Stimulated activated effector memory CD8-positive, alpha-beta T cell treated with anti-CD3 and anti-CD28 coated beads, Interleukin-12 subunit alpha, Interleukin-12 subunit beta, amount 100 ng/mL, for 72 hours (primary cell): Measurements from ENCODE around the gene CRLF2.
A peak's percentile ranks its signal among the peaks of the same experiment; 100 is the strongest.
"Not testable (repeated sequence)": the region's sequence is repeated elsewhere in the genome, so short reads cannot be mapped to it uniquely, and the experiment has no call there.

ENCODE experiments used
- ATAC-seq: fragments of 150-1000 bp; cut with Tn5 transposase; 2 replicates; pipeline ENCODE4 v1.10.0; 2021
- DNase-seq, 2 donors: peaks; one replicate each; pipeline ENCODE4 v3.0.0; 2021 to 2022; ENCODE audit warnings: low spot score in 2 of 2
- H3K27ac Mint-ChIP-seq: one replicate; pipeline ENCODE4 v1.8.0; 2022; ENCODE audit warnings: mild to moderate bottlenecking, mixed read lengths
- H3K36me3 Mint-ChIP-seq: one replicate; pipeline ENCODE4 v1.8.0; 2022; ENCODE audit warnings: mild to moderate bottlenecking, mixed read lengths
- H3K4me1 Mint-ChIP-seq: one replicate; pipeline ENCODE4 v1.8.0; 2022; ENCODE audit warnings: mixed read lengths
- H3K4me3 Mint-ChIP-seq: one replicate; pipeline ENCODE4 v1.8.0; 2022; ENCODE audit warnings: mild to moderate bottlenecking, mixed read lengths
- H3K9me3 Mint-ChIP-seq: one replicate; pipeline ENCODE4 v1.8.0; 2022; ENCODE audit warnings: mixed read lengths

CRLF2 gene

GRCh38 chrX:1212532-1212931 is at the start of gene CRLF2:
Gene CRLF2 (minus strand): TSS chrX:1212649. CDS start chrX:1212634, 15 bp downstream.
- H3K27ac Mint-ChIP-seq: no peak within 1 kb of the TSS
- no peak within 1 kb of the TSS for H3K4me3 Mint-ChIP-seq
- ATAC-seq (peak; percentile 77), DNase-seq (no peak)
- H3K9me3 Mint-ChIP-seq: peaks cover 5% of the 10 kb centered on the region
- H3K4me1 Mint-ChIP-seq: peaks cover 21% of the 10 kb centered on the region
- peaks cover 7% of the 10 kb centered on the region for H3K36me3 Mint-ChIP-seq

GRCh38 chrX:1261771-1262170 is 49.3 kb upstream of the CRLF2 start:
- not testable (repeated sequence) for DNase-seq, H3K27ac Mint-ChIP-seq, H3K4me1 Mint-ChIP-seq, H3K4me3 Mint-ChIP-seq, ATAC-seq, H3K9me3 Mint-ChIP-seq, H3K36me3 Mint-ChIP-seq

GRCh38 chrX:1261285-1261684 is 48.8 kb upstream of the CRLF2 start:
- H3K4me3 Mint-ChIP-seq: no peak overlapping the region
- ATAC-seq: no peak
- no peak overlapping the region for H3K27ac Mint-ChIP-seq
- H3K36me3 Mint-ChIP-seq: no peaks in the 10 kb centered on the region
- H3K9me3 Mint-ChIP-seq: no peaks in the 10 kb centered on the region
- no peak for DNase-seq
- H3K4me1 Mint-ChIP-seq: no peaks in the 10 kb centered on the region

- Mint-ChIP-seq H3K9me3 (no peaks in the 10 kb centered on the region), H3K27ac (no peak overlapping the region), H3K36me3 (no peaks in the 10 kb centered on the region), H3K4me3 (no peak overlapping the region), H3K4me1 (no peaks in the 10 kb centered on the region)
- DNase-seq (no peak), ATAC-seq (no peak)
Observed at GRCh38 chrX:1252861-1253260, 40.4 kb upstream of the CRLF2 start.

GRCh38 chrX:1249101-1249887 is 36.8 kb upstream of the CRLF2 start:
- peak; percentile 69 for ATAC-seq
- Mint-ChIP-seq H3K36me3 (peaks cover 6% of the 10 kb centered on the region), H3K9me3 (no peaks in the 10 kb centered on the region), H3K4me1 (peaks cover 2% of the 10 kb centered on the region), H3K4me3 (peak overlapping the region; percentile 14), H3K27ac (peak overlapping the region; percentile 43)
- no peak for DNase-seq

- H3K36me3 Mint-ChIP-seq: peaks cover 6% of the 10 kb centered on the region
- H3K4me1 Mint-ChIP-seq: peaks cover 7% of the 10 kb centered on the region
- ATAC-seq (no peak), DNase-seq (no peak)
- H3K9me3 Mint-ChIP-seq: no peaks in the 10 kb centered on the region
- no peak overlapping the region for H3K27ac Mint-ChIP-seq
- no peak overlapping the region for H3K4me3 Mint-ChIP-seq
Observed at GRCh38 chrX:1248331-1249061, 36.0 kb upstream of the CRLF2 start.

GRCh38 chrX:1246816-1247215 is 34.4 kb upstream of the CRLF2 start:
- Mint-ChIP-seq H3K4me3 (no peak overlapping the region), H3K9me3 (no peaks in the 10 kb centered on the region), H3K27ac (peak overlapping the region; percentile 75), H3K36me3 (peaks cover 6% of the 10 kb centered on the region), H3K4me1 (peaks cover 7% of the 10 kb centered on the region)
- peak; percentile 64 for ATAC-seq
- DNase-seq: peak; percentile 78 to 99

- no peak for DNase-seq
- ATAC-seq: no peak
- peaks cover 6% of the 10 kb centered on the region for H3K36me3 Mint-ChIP-seq
- H3K4me3 Mint-ChIP-seq: no peak overlapping the region
- peaks cover 7% of the 10 kb centered on the region for H3K4me1 Mint-ChIP-seq
- H3K9me3 Mint-ChIP-seq: no peaks in the 10 kb centered on the region
- peak overlapping the region; percentile 15 for H3K27ac Mint-ChIP-seq
Observed at GRCh38 chrX:1244164-1245076, 32.0 kb upstream of the CRLF2 start.

GRCh38 chrX:1242891-1243402 is 30.5 kb upstream of the CRLF2 start:
- Mint-ChIP-seq H3K9me3 (no peaks in the 10 kb centered on the region), H3K27ac (no peak overlapping the region), H3K4me3 (no peak overlapping the region), H3K36me3 (peaks cover 6% of the 10 kb centered on the region), H3K4me1 (peaks cover 7% of the 10 kb centered on the region)
- DNase-seq (no peak), ATAC-seq (peak; percentile 85)

- not testable (repeated sequence) for H3K36me3 Mint-ChIP-seq, H3K4me1 Mint-ChIP-seq, H3K9me3 Mint-ChIP-seq, H3K27ac Mint-ChIP-seq, DNase-seq, ATAC-seq, H3K4me3 Mint-ChIP-seq
Observed at GRCh38 chrX:1240551-1240950, 28.1 kb upstream of the CRLF2 start.

- Mint-ChIP-seq H3K27ac (no peak overlapping the region), H3K4me1 (peaks cover 7% of the 10 kb centered on the region), H3K36me3 (no peaks in the 10 kb centered on the region), H3K9me3 (no peaks in the 10 kb centered on the region), H3K4me3 (no peak overlapping the region)
- no peak for DNase-seq
- no peak for ATAC-seq
Observed at GRCh38 chrX:1239681-1240142, 27.3 kb upstream of the CRLF2 start.

GRCh38 chrX:1231850-1232465 is 19.5 kb upstream of the CRLF2 start:
- Mint-ChIP-seq H3K9me3 (no peaks in the 10 kb centered on the region), H3K27ac (no peak overlapping the region), H3K4me1 (no peaks in the 10 kb centered on the region), H3K4me3 (no peak overlapping the region), H3K36me3 (no peaks in the 10 kb centered on the region)
- ATAC-seq (no peak), DNase-seq (no peak)

GRCh38 chrX:1228101-1228500 is 15.7 kb upstream of the CRLF2 start:
- H3K4me1 Mint-ChIP-seq, DNase-seq, H3K9me3 Mint-ChIP-seq, H3K4me3 Mint-ChIP-seq, H3K27ac Mint-ChIP-seq, H3K36me3 Mint-ChIP-seq, ATAC-seq: not testable (repeated sequence)

GRCh38 chrX:1226249-1226648 is 13.8 kb upstream of the CRLF2 start:
- no peak overlapping the region for H3K27ac Mint-ChIP-seq
- H3K9me3 Mint-ChIP-seq: peaks cover 9% of the 10 kb centered on the region
- DNase-seq (no peak), ATAC-seq (no peak)
- H3K36me3 Mint-ChIP-seq: no peaks in the 10 kb centered on the region
- no peak overlapping the region for H3K4me3 Mint-ChIP-seq
- no peaks in the 10 kb centered on the region for H3K4me1 Mint-ChIP-seq
